ENCODE data around the gene PITPNM3. TPM values are rescaled to one million over a fixed set of nuclear protein-coding genes. Genes with fewer than 3 reads are reported as not detected.
A peak's percentile ranks its signal among the peaks of the same experiment; 100 is the strongest.

The PITPNM3 gene
- total RNA-seq, 4 donors from 2014 or later: 12.7 to 51.6 (median 29.7) TPM

DNA sequence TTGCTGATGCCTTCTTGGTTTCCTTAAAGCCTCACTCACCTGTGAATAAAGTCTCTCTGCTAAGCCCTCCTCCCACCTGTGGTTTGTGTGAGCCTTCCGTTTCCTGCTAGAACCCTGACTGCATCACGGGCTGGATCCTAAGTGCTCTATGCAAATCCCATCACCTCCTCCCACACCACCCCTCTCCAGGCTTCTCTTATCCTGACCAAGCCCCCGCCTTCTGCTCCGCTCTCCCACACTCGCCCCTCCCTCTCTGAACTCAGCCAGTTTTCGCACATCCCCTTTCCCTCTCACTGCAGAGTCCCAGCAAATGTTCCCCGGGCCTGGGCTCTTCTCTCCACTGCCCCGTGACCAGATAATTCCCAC is 60.3 kb downstream of the PITPNM3 start:
- Histone ChIP-seq H3K4me1 (peaks cover 5 to 32% (median 12%) of the 10 kb centered on the region in 4 donors), H3K27ac (no peak overlapping the region), H3K27me3 (no peaks in the 10 kb centered on the region), H3K36me3 (no peaks in the 10 kb centered on the region), H3K4me3 (no peak overlapping the region), H3K9me3 (no peaks in the 10 kb centered on the region)
- intact Hi-C loops (cut with DNase I; ENCODE audit: low total_unique reads): no loop called here
- 39 to 58% methylated on average over 7 to 8 of the region's 8 CpGs for WGBS, 2 donors (ENCODE audit: low coverage in 1 of 2)
- no peak for DNase-seq
- TF ChIP-seq EP300 (IDR thresholded peaks at IDR 0.05; ENCODE audit: low read depth) (no peak), POLR2AphosphoS5 (IDR thresholded peaks at IDR 0.05) (no peak), POLR2A (IDR thresholded peaks at IDR 0.05) (no peak)
- TF ChIP-seq, protein P1, sequence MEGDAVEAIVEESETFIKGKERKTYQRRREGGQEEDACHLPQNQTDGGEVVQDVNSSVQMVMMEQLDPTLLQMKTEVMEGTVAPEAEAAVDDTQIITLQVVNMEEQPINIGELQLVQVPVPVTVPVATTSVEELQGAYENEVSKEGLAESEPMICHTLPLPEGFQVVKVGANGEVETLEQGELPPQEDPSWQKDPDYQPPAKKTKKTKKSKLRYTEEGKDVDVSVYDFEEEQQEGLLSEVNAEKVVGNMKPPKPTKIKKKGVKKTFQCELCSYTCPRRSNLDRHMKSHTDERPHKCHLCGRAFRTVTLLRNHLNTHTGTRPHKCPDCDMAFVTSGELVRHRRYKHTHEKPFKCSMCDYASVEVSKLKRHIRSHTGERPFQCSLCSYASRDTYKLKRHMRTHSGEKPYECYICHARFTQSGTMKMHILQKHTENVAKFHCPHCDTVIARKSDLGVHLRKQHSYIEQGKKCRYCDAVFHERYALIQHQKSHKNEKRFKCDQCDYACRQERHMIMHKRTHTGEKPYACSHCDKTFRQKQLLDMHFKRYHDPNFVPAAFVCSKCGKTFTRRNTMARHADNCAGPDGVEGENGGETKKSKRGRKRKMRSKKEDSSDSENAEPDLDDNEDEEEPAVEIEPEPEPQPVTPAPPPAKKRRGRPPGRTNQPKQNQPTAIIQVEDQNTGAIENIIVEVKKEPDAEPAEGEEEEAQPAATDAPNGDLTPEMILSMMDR (IDR thresholded peaks at IDR 0.05): no peak
- in situ Hi-C loops (cut with MboI; ENCODE audit: low pct_ligation_motif_present in 1 of 4, low pct_unique_long_range_greater_than_20kb in 1 of 4, low sequenced_read_pairs in 3 of 4): no loop called here

DNA sequence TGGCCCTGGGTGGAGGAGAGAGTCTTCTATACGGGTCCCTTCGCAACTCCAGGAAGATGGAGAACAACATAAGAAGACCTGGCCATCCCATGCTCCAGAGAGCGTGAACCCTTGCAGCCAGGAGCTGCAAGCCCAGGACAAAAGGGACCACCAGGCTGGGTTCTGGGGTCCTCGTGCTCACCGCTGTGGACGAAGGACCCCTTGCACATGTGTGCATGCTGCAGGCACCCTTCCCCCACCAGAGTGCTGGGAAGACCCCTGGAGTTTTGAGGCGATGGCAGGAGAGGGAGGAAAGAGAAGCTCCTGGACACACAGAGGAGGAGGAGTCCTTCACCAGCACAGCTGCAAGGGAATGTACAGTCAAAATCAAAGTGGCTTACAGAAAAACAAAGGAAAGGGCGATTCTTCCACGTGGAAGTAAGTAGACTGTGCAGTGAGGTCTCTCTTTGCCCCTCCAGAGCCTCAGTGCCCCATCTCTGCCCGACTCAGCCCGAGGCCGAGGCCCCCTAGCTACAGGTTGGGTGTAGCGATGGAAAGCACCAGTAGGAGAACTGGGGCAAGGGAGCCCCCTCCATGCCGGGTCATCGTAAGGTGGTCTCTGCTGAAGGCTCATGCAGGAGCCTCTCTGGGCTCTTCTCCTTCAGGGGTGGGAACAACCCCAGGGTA is 60.8 kb downstream of the PITPNM3 start:
- 45 to 78% methylated on average over 8 to 9 of the region's 15 CpGs for WGBS, 2 donors (ENCODE audit: low coverage in 1 of 2)
- DNase-seq: no peak
- TF ChIP-seq, protein P1 (IDR thresholded peaks at IDR 0.05): no peak
- TF ChIP-seq POLR2A (IDR thresholded peaks at IDR 0.05) (no peak), POLR2AphosphoS5 (IDR thresholded peaks at IDR 0.05) (no peak), EP300 (IDR thresholded peaks at IDR 0.05; ENCODE audit: low read depth) (no peak)
- no peak overlapping the region for H3K27ac ChIP-seq
- H3K4me1 ChIP-seq: peaks cover 5 to 32% (median 12%) of the 10 kb centered on the region in 4 donors
- intact Hi-C loops (cut with DNase I; ENCODE audit: low total_unique reads): no loop called here
- no peaks in the 10 kb centered on the region for H3K36me3 ChIP-seq
- H3K27me3 ChIP-seq: no peaks in the 10 kb centered on the region
- H3K4me3 ChIP-seq: no peak overlapping the region
- H3K9me3 ChIP-seq: no peaks in the 10 kb centered on the region
- in situ Hi-C loops (cut with MboI; ENCODE audit: low pct_ligation_motif_present in 1 of 4, low pct_unique_long_range_greater_than_20kb in 1 of 4, low sequenced_read_pairs in 3 of 4): no loop called here

DNA sequence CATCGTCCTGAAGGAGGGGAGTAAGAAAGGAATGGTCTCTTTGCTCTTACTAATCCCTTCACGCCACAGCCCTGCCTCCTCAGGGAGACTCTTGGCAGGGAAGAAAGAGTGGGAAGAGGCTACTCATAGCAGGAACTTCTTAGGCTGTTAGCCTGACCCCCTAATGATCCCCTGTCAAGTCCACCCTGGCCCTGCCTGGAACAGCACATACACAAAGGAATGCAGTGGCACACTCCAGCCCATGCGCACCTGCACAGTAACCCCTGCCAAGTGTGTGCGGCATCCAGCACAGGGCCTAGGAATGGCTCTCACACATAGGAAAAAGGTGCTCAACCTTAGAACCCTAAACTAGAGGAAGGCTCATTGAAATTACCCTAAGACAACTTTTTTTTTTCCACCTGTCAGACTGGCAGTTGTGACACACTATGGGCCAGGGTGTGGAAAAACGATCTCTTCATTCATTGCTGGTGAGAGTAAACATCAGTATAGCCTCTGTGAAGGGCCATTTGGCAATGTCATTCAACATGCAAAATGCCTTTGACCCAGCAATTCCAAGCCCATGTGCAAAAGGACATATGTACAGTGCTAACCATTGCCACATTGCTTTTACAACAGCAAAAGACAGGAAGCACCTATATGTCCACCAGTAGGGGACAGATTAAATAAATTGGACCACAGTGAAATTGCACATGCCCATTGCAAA is 62.0 kb downstream of the PITPNM3 start:
- TF ChIP-seq, protein P1 (IDR thresholded peaks at IDR 0.05): peak in 1 of 5 experiments; percentile 52
- TF ChIP-seq POLR2A (IDR thresholded peaks at IDR 0.05): no peak
- peak; percentile 38 for TF ChIP-seq EP300 (IDR thresholded peaks at IDR 0.05; ENCODE audit: low read depth)
- TF ChIP-seq POLR2AphosphoS5 (IDR thresholded peaks at IDR 0.05): peak in 1 of 3 donors; percentile 64
- H3K4me1 ChIP-seq: peaks cover 5 to 32% (median 12%) of the 10 kb centered on the region in 4 donors
- DNase-seq: peak; percentile 48
- intact Hi-C loops (cut with DNase I; ENCODE audit: low total_unique reads): no loop called here
- H3K4me3 ChIP-seq: no peak overlapping the region
- H3K36me3 ChIP-seq: no peaks in the 10 kb centered on the region
- H3K9me3 ChIP-seq: no peaks in the 10 kb centered on the region
- in situ Hi-C loops (cut with MboI; ENCODE audit: low pct_ligation_motif_present in 1 of 4, low pct_unique_long_range_greater_than_20kb in 1 of 4, low sequenced_read_pairs in 3 of 4): no loop called here
- no peaks in the 10 kb centered on the region for H3K27me3 ChIP-seq
- H3K27ac ChIP-seq: peak overlapping the region in 3 of 4 donors; percentile 59 to 70 (median 67)
- 55 to 69% methylated on average over 2 to 5 of the region's 5 CpGs for WGBS, 2 donors (ENCODE audit: low coverage in 1 of 2)

DNA sequence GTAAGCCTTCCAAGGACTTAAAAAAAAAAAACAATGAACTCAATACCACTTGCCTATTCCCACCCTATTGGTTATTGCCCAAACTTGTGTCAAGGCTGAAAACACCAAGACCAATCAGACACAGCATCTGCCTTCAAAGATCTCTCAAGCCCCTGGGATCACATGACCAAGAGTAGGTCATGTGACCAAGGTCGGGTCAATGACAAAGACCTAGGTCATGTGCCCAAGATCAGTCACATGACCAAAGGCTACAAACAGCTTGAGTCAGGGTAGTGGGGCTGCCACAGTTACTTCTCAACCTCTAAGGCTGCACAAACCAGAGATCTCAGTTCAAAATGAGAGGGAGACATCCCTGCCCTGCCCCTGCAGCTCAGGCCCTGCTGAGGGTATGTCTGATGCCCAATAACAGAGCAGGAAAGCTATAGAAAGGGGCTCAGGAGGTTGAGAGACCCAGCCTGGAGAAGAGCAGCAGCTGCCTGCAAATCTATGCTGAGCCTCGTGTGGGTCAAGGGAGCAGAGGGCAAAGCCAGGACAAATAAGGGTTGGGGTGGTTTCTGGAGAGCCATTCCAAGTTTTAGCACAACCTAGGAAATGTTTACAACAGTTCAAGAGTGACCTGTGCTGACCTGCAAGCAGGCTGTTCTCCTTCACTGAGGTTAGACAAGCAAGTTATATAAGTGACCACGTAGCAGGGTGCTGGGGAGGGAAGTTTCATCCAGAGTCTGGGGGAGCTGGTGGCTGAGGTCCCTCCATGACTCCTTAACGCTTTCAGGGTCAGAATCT is 63.3 kb downstream of the PITPNM3 start:
- H3K27me3 ChIP-seq: no peaks in the 10 kb centered on the region
- peak overlapping the region in 2 of 4 donors; percentile 59 to 70 for H3K27ac ChIP-seq
- no peak overlapping the region for H3K4me3 ChIP-seq
- H3K36me3 ChIP-seq: no peaks in the 10 kb centered on the region
- peaks cover 5 to 32% (median 12%) of the 10 kb centered on the region in 4 donors for H3K4me1 ChIP-seq
- intact Hi-C loops (cut with DNase I; ENCODE audit: low total_unique reads) (no loop called here), in situ Hi-C loops (cut with MboI; ENCODE audit: low pct_ligation_motif_present in 1 of 4, low pct_unique_long_range_greater_than_20kb in 1 of 4, low sequenced_read_pairs in 3 of 4) (no loop called here)
- WGBS, 2 donors (ENCODE audit: low coverage in 1 of 2): 78% methylated on average over 4 of the region's 4 CpGs; no CpG with 5 or more reads in 1 of the 2 donors
- TF ChIP-seq EP300 (IDR thresholded peaks at IDR 0.05; ENCODE audit: low read depth) (no peak), POLR2AphosphoS5 (IDR thresholded peaks at IDR 0.05) (no peak), POLR2A (IDR thresholded peaks at IDR 0.05) (no peak)
- TF ChIP-seq, protein P1 (IDR thresholded peaks at IDR 0.05): no peak
- DNase-seq: no peak
- H3K9me3 ChIP-seq: no peaks in the 10 kb centered on the region

All from transverse colon (tissue), 4 donors.